HepG2 (cell line): ENCODE measurements around the gene FAM110C. TPM values are rescaled to one million over a fixed set of nuclear protein-coding genes. Genes with fewer than 3 reads are reported as not detected.

Source experiments
- ADNP ChIP-seq: sonication (generic); formaldehyde crosslinking; IDR thresholded peaks from 2 replicates; pipeline ENCODE4 v1.4.0; 2020; ENCODE audit warnings: missing genetic modification reagents
- AGO2 ChIP-seq: fragments of 200-400 bp; formaldehyde crosslinking; optimal IDR thresholded peaks from 2 replicates; pipeline ENCODE3; 2017; ENCODE audit warnings: mild to moderate bottlenecking, low read depth, low read length, moderate library complexity
- ATF4 ChIP-seq, 2 experiments: fragments of 450-650 bp in 1 of 2; sonication (generic) in 1 of 2; formaldehyde crosslinking; IDR thresholded peaks; 2 replicates each; pipeline versions ENCODE4 v1.5.0 to v1.8.0; 2020 to 2022; ENCODE audit warnings: mild to moderate bottlenecking in 1 of 2, missing genetic modification reagents in 1 of 2
- DPF2 ChIP-seq: sonication (generic); formaldehyde crosslinking; IDR thresholded peaks from 2 replicates; pipeline ENCODE4 v1.4.0; 2020; ENCODE audit warnings: mild to moderate bottlenecking, low read depth, missing genetic modification reagents, borderline replicate concordance
- FUBP1 ChIP-seq: sonication (generic); formaldehyde crosslinking; IDR thresholded peaks from 2 replicates; pipeline ENCODE4 v1.5.1; 2020; ENCODE audit warnings: missing genetic modification reagents, mild to moderate bottlenecking, borderline replicate concordance
- GMEB2 ChIP-seq: IDR thresholded peaks from 2 replicates; pipeline ENCODE4 v1.6.1; 2016; ENCODE audit warnings: missing biosample characterization, missing genetic modification reagents, low read depth
- MXD4 ChIP-seq: IDR thresholded peaks from 2 replicates; pipeline ENCODE4 v1.6.1; 2016; ENCODE audit warnings: mild to moderate bottlenecking, missing biosample characterization, missing genetic modification reagents
- NR1H2 ChIP-seq: sonication (generic); formaldehyde crosslinking; IDR thresholded peaks from 2 replicates; pipeline ENCODE4 v1.8.1; 2022; ENCODE audit warnings: low read depth, missing genetic modification reagents, borderline replicate concordance
- SP2 ChIP-seq: sonication (generic); formaldehyde crosslinking; IDR thresholded peaks from 2 replicates; pipeline ENCODE4 v1.5.1; 2020; ENCODE audit warnings: mild to moderate bottlenecking, missing genetic modification reagents
- TCF7 ChIP-seq: sonication (generic); IDR thresholded peaks from 2 replicates; pipeline ENCODE4 v1.6.1; 2016; ENCODE audit warnings: antibody characterized with exemption, low read depth
- ZBTB40 ChIP-seq, 2 experiments: fragments of 450-650 bp in 1 of 2; sonication (generic) in 1 of 2; formaldehyde crosslinking in 1 of 2; IDR thresholded peaks; 2 replicates each; pipeline versions ENCODE4 v1.6.1 to v1.8.0; 2016 to 2022; ENCODE audit warnings: antibody characterized with exemption in 1 of 2, mild to moderate bottlenecking in 1 of 2, missing genetic modification reagents in 1 of 2
- polyA plus RNA-seq, 8 experiments: library from polyadenylated mRNA; depleted of rRNA in 3 of 8; stranded (reverse) in 7 of 8; unstranded in 1 of 8; fragments of >200 nt; fragmentation: Illumina TruSeq in 4 of 8; extraction: Trizol in 4 of 8; gene quantifications; 2 replicates each; pipeline versions ENCODE4 v1.2.1 to v1.2.3, GENCODE V29; 2011 to 2016; ENCODE audit warnings: low read depth in 4 of 8, missing spikeins in 1 of 8, mixed read lengths in 1 of 8; ENCODE audit not compliant: insufficient read depth in 1 of 8
- total RNA-seq, 5 experiments: library from RNA; depleted of rRNA; stranded (reverse); fragments of >200 nt; fragmentation: Illumina TruSeq; extraction: Trizol; gene quantifications; 2 replicates each; pipeline ENCODE4 v1.2.3, GENCODE V29; 2016; ENCODE audit warnings: low read depth in 1 of 5

Gene FAM110C
- total and polyA plus RNA-seq, 2 of the 13 experiments (the other 11 are each of a cell fraction or from before 2014, with no cell fraction given): 1.2 to 3.5 TPM

- TF ChIP-seq DPF2: no peak
- TF ChIP-seq ADNP: no peak
- TF ChIP-seq MXD4 (CRISPR knock-in tag): no peak
- no peak for TF ChIP-seq ATF4 (CRISPR knock-in tag; IDR thresholded peaks at IDR 0.05)
- TF ChIP-seq GMEB2 (CRISPR knock-in tag): no peak
- TF ChIP-seq NR1H2 (CRISPR knock-in tag): no peak
- no peak for TF ChIP-seq AGO2
- no peak for TF ChIP-seq FUBP1 (CRISPR knock-in tag)
- no peak for TF ChIP-seq ZBTB40 (IDR thresholded peaks at IDR 0.05)
- TF ChIP-seq ZBTB40 (CRISPR knock-in tag; IDR thresholded peaks at IDR 0.05): no peak
- no peak for TF ChIP-seq TCF7
- TF ChIP-seq SP2: no peak
Observed at GRCh38 chr2:46471-47345, at the start of gene FAM110C (continued).
